Measurements from ENCODE around the gene OR2AG2. TPM values are rescaled to one million over a fixed set of nuclear protein-coding genes. Genes with fewer than 3 reads are reported as not detected.
A peak's percentile ranks its signal among the peaks of the same experiment; 100 is the strongest.
"Not testable (repeated sequence)": the region's sequence is repeated elsewhere in the genome, so short reads cannot be mapped to it uniquely, and the experiment has no call there.

OR2AG2 gene
- total RNA-seq (under 1 TPM; 0.28 to 0.30 TPM), polyA plus RNA-seq (ENCODE audit: insufficient read length in 2 of 2) (under 1 TPM; 0.06 to 0.14 TPM)
- long read RNA-seq, donor 1 = 0 reads
- long read RNA-seq, donor 2 = 0 reads
- long read RNA-seq, donor 3 = 0 reads
- long read RNA-seq, donor 4 = 0 reads

- no peak within 1 kb of the TSS for H3K4me3 ChIP-seq (ENCODE audit: low read depth, low read length)
- no peak within 1 kb of the TSS for H3K27ac ChIP-seq (ENCODE audit: low read depth, low read length)
- no peaks in the 10 kb centered on the region for H3K4me1 ChIP-seq (ENCODE audit: control insufficient read depth, insufficient read depth, low read length)
- H3K9me3 ChIP-seq (ENCODE audit: control insufficient read depth, insufficient read depth, low read length) = no peaks in the 10 kb centered on the region
- H3K27me3 ChIP-seq (ENCODE audit: control insufficient read depth, insufficient read depth, low read length) = no peaks in the 10 kb centered on the region
- DNase-seq (ENCODE audit: low read depth in 4 of 6, low spot score in 6 of 6) = no peak
- no peaks in the 10 kb centered on the region for H3K36me3 ChIP-seq (ENCODE audit: control insufficient read depth, insufficient read depth, low read length)
- WGBS (ENCODE audit: insufficient coverage) = 100% methylated on average over 1 of the region's 4 CpGs
Measured at GRCh38 chr11:6771926-6772893, at the start of gene OR2AG2. Gene OR2AG2 (minus strand): TSS chr11:6771976. CDS start chr11:6768957, 3,019 bp downstream.

- no peak overlapping the region for H3K4me3 ChIP-seq (ENCODE audit: low read depth, low read length)
- no peak overlapping the region for H3K27ac ChIP-seq (ENCODE audit: low read depth, low read length)
- no peak for DNase-seq (ENCODE audit: low read depth in 4 of 6, low spot score in 6 of 6)
- H3K27me3 ChIP-seq (ENCODE audit: control insufficient read depth, insufficient read depth, low read length) = no peaks in the 10 kb centered on the region
- peaks cover 3% of the 10 kb centered on the region for H3K9me3 ChIP-seq (ENCODE audit: control insufficient read depth, insufficient read depth, low read length)
- WGBS (ENCODE audit: insufficient coverage) = 99% methylated on average over 4 of the region's 5 CpGs
- no peaks in the 10 kb centered on the region for H3K4me1 ChIP-seq (ENCODE audit: control insufficient read depth, insufficient read depth, low read length)
- no peaks in the 10 kb centered on the region for H3K36me3 ChIP-seq (ENCODE audit: control insufficient read depth, insufficient read depth, low read length)
Measured at GRCh38 chr11:6818967-6819366, 47.2 kb upstream of the OR2AG2 start.

GRCh38 chr11:6817694-6818093 is 45.9 kb upstream of the OR2AG2 start:
- WGBS (ENCODE audit: insufficient coverage) = 83% methylated on average over 1 of the region's 1 CpG
- Histone ChIP-seq H3K27ac (ENCODE audit: low read depth, low read length) (no peak overlapping the region), H3K9me3 (ENCODE audit: control insufficient read depth, insufficient read depth, low read length) (peaks cover 3% of the 10 kb centered on the region), H3K4me1 (ENCODE audit: control insufficient read depth, insufficient read depth, low read length) (no peaks in the 10 kb centered on the region), H3K36me3 (ENCODE audit: control insufficient read depth, insufficient read depth, low read length) (no peaks in the 10 kb centered on the region), H3K4me3 (ENCODE audit: low read depth, low read length) (no peak overlapping the region), H3K27me3 (ENCODE audit: control insufficient read depth, insufficient read depth, low read length) (no peaks in the 10 kb centered on the region)
- DNase-seq (ENCODE audit: low read depth in 4 of 6, low spot score in 6 of 6) = peak in 1 of 6 donors; percentile 14

- Histone ChIP-seq H3K36me3 (ENCODE audit: control insufficient read depth, insufficient read depth, low read length) (no peaks in the 10 kb centered on the region), H3K27ac (ENCODE audit: low read depth, low read length) (no peak overlapping the region), H3K9me3 (ENCODE audit: control insufficient read depth, insufficient read depth, low read length) (no peaks in the 10 kb centered on the region), H3K4me1 (ENCODE audit: control insufficient read depth, insufficient read depth, low read length) (no peaks in the 10 kb centered on the region), H3K27me3 (ENCODE audit: control insufficient read depth, insufficient read depth, low read length) (no peaks in the 10 kb centered on the region), H3K4me3 (ENCODE audit: low read depth, low read length) (no peak overlapping the region)
- 69% methylated on average over 2 of the region's 2 CpGs for WGBS (ENCODE audit: insufficient coverage)
- no peak for DNase-seq (ENCODE audit: low read depth in 4 of 6, low spot score in 6 of 6)
Measured at GRCh38 chr11:6813656-6814055, 41.9 kb upstream of the OR2AG2 start.

- H3K4me1 ChIP-seq (ENCODE audit: control insufficient read depth, insufficient read depth, low read length) = no peaks in the 10 kb centered on the region
- H3K36me3 ChIP-seq (ENCODE audit: control insufficient read depth, insufficient read depth, low read length) = no peaks in the 10 kb centered on the region
- no peak overlapping the region for H3K27ac ChIP-seq (ENCODE audit: low read depth, low read length)
- peak in 3 of 6 donors; percentile 4 to 40 (median 31) for DNase-seq (ENCODE audit: low read depth in 4 of 6, low spot score in 6 of 6)
- WGBS (ENCODE audit: insufficient coverage) = 57% methylated on average over 2 of the region's 6 CpGs
- H3K4me3 ChIP-seq (ENCODE audit: low read depth, low read length) = no peak overlapping the region
- no peaks in the 10 kb centered on the region for H3K9me3 ChIP-seq (ENCODE audit: control insufficient read depth, insufficient read depth, low read length)
- H3K27me3 ChIP-seq (ENCODE audit: control insufficient read depth, insufficient read depth, low read length) = no peaks in the 10 kb centered on the region
Measured at GRCh38 chr11:6812390-6813005, 40.7 kb upstream of the OR2AG2 start.

GRCh38 chr11:6801075-6801474 is 29.3 kb upstream of the OR2AG2 start:
- not testable (repeated sequence) for H3K27ac ChIP-seq (ENCODE audit: low read depth, low read length); H3K9me3 ChIP-seq (ENCODE audit: control insufficient read depth, insufficient read depth, low read length); H3K4me1 ChIP-seq (ENCODE audit: control insufficient read depth, insufficient read depth, low read length); DNase-seq (ENCODE audit: low read depth in 4 of 6, low spot score in 6 of 6); H3K36me3 ChIP-seq (ENCODE audit: control insufficient read depth, insufficient read depth, low read length); H3K4me3 ChIP-seq (ENCODE audit: low read depth, low read length); H3K27me3 ChIP-seq (ENCODE audit: control insufficient read depth, insufficient read depth, low read length)

- H3K4me3 ChIP-seq (ENCODE audit: low read depth, low read length) = no peak within 1 kb of the TSS
- no peak for DNase-seq (ENCODE audit: low read depth in 4 of 6, low spot score in 6 of 6)
- H3K9me3 ChIP-seq (ENCODE audit: control insufficient read depth, insufficient read depth, low read length) = no peaks in the 10 kb centered on the region
- no peaks in the 10 kb centered on the region for H3K4me1 ChIP-seq (ENCODE audit: control insufficient read depth, insufficient read depth, low read length)
- no CpG with 5 or more reads among the region's 1 CpG for WGBS (ENCODE audit: insufficient coverage)
- no peaks in the 10 kb centered on the region for H3K36me3 ChIP-seq (ENCODE audit: control insufficient read depth, insufficient read depth, low read length)
- H3K27ac ChIP-seq (ENCODE audit: low read depth, low read length) = no peak within 1 kb of the TSS
- no peaks in the 10 kb centered on the region for H3K27me3 ChIP-seq (ENCODE audit: control insufficient read depth, insufficient read depth, low read length)
Measured at GRCh38 chr11:6799402-6799801, 27.6 kb upstream of the OR2AG2 start, which contains the start of gene OR6A2. Gene OR6A2 (minus strand): TSS chr11:6799689. CDS start chr11:6795708, 3,981 bp downstream.

- no peak for DNase-seq (ENCODE audit: low read depth in 4 of 6, low spot score in 6 of 6)
- no peaks in the 10 kb centered on the region for H3K4me1 ChIP-seq (ENCODE audit: control insufficient read depth, insufficient read depth, low read length)
Measured at GRCh38 chr11:6794639-6795038, 22.9 kb upstream of the OR2AG2 start.

GRCh38 chr11:6790546-6790945 is 18.8 kb upstream of the OR2AG2 start:
- Histone ChIP-seq H3K9me3 (ENCODE audit: control insufficient read depth, insufficient read depth, low read length) (no peaks in the 10 kb centered on the region), H3K4me3 (ENCODE audit: low read depth, low read length) (no peak overlapping the region), H3K27ac (ENCODE audit: low read depth, low read length) (no peak overlapping the region), H3K27me3 (ENCODE audit: control insufficient read depth, insufficient read depth, low read length) (no peaks in the 10 kb centered on the region), H3K36me3 (ENCODE audit: control insufficient read depth, insufficient read depth, low read length) (no peaks in the 10 kb centered on the region), H3K4me1 (ENCODE audit: control insufficient read depth, insufficient read depth, low read length) (no peaks in the 10 kb centered on the region)
- no peak for DNase-seq (ENCODE audit: low read depth in 4 of 6, low spot score in 6 of 6)
- WGBS (ENCODE audit: insufficient coverage) = no CpG with 5 or more reads among the region's 2 CpGs

More at GRCh38 chr11:6794639-6795038, 22.9 kb upstream of the OR2AG2 start:
- no peak overlapping the region for H3K27ac ChIP-seq (ENCODE audit: low read depth, low read length)
- no peaks in the 10 kb centered on the region for H3K9me3 ChIP-seq (ENCODE audit: control insufficient read depth, insufficient read depth, low read length)
- H3K27me3 ChIP-seq (ENCODE audit: control insufficient read depth, insufficient read depth, low read length) = no peaks in the 10 kb centered on the region
- H3K36me3 ChIP-seq (ENCODE audit: control insufficient read depth, insufficient read depth, low read length) = no peaks in the 10 kb centered on the region
- WGBS (ENCODE audit: insufficient coverage) = 86% methylated on average over 4 of the region's 4 CpGs
- H3K4me3 ChIP-seq (ENCODE audit: low read depth, low read length) = no peak overlapping the region

Data from spinal cord (tissue), 10 donors.